ENCODE data around the gene TENM3. TPM values are rescaled to one million over a fixed set of nuclear protein-coding genes. Genes with fewer than 3 reads are reported as not detected.
"Not testable (repeated sequence)": the region's sequence is repeated elsewhere in the genome, so short reads cannot be mapped to it uniquely, and the experiment has no call there.

Gene TENM3
- total RNA-seq, 1 donor from 2014 or later: 2.8 TPM

DNA sequence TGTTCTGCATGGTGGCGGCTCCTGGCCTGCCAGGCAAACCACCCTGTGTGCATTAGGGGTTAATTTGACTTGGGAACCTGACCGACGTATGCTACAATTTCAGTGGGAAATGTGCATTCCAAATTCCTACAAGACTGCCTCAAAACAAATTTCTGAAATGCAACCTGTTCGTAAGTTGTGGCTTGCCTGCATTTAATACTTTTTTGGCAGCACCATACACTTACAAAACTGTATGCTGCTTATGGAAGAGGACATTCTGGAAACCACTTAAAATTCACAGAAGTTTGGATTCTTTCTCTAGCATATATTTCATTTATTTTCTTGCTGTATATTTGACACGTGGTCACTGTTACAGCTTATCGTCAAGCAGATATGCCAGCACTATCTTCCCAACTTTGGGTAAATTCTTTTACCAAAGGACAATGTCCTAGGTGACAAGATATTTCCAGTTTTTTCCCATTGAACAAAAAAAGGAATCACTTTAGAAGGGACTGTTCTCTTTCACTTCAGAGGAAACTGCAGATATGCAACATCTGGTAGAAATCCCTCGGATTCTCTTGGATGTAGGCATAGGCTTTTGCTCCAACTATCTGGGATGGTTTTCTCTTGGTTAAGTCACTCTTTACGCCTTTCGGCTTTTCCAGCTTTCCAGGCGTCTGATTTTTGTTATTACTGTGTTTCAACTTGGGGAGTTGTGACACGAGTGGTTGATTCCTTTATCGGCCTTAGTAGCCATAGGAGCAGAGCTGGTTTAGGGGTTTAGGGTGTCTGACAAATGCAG, 9.7 kb upstream of the TENM3 start:
- Histone ChIP-seq H3K9me3 (no peaks in the 10 kb centered on the region), H3K4me1 (no peaks in the 10 kb centered on the region), H3K27ac (no peak overlapping the region), H3K4me3 (no peak overlapping the region), H3K27me3 (no peaks in the 10 kb centered on the region), H3K36me3 (no peaks in the 10 kb centered on the region)
- no peak for DNase-seq (ENCODE audit: low spot score in 2 of 2)
- TF ChIP-seq CTCF (IDR thresholded peaks at IDR 0.05): no peak
- intact Hi-C loops (cut with DNase I): no loop called here

DNA sequence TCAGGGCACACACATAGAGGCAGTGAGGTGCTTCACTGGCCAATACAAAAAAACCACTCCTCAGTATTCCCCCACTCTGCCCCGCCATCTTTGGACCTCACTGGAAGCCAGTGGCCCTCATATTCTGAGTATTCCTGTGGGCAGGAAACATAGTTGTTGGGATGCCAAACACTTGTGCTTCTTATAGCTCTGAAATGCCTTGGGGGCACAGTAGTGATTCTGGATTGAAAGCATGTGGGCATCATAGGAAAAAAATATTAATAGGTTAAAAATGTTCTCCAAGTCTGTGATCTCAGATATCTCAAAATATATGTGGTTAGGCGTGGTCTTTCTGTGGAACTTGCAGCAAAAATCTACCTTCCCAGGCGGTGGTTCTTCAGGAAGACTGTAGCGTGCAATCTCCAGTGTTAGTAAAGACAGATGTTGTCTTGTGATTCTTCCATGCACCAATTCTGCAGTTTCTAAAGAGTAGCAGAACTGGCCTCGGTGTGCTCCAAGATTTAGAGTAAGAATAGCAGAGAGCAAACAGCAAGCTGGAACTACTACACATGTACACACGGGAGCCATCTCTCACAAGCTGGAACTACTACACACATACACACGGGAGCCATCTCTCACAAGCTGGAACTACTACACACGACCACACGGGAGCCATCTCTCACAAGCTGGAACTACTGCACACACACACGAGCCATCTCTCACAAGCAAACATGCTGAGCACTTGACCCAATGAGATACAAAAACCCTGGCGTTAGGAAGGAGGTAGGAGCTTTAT, 8.0 kb upstream of the TENM3 start:
- no peak overlapping the region for H3K4me3 ChIP-seq
- no peaks in the 10 kb centered on the region for H3K27me3 ChIP-seq
- TF ChIP-seq CTCF (IDR thresholded peaks at IDR 0.05): no peak
- no peak overlapping the region for H3K27ac ChIP-seq
- H3K9me3 ChIP-seq: no peaks in the 10 kb centered on the region
- no peaks in the 10 kb centered on the region for H3K4me1 ChIP-seq
- no peak for DNase-seq (ENCODE audit: low spot score in 2 of 2)
- intact Hi-C loops (cut with DNase I): no loop called here
- no peaks in the 10 kb centered on the region for H3K36me3 ChIP-seq

- no peak overlapping the region for H3K4me3 ChIP-seq
- TF ChIP-seq CTCF (IDR thresholded peaks at IDR 0.05): no peak
- no peaks in the 10 kb centered on the region for H3K4me1 ChIP-seq
- H3K36me3 ChIP-seq: no peaks in the 10 kb centered on the region
- no peaks in the 10 kb centered on the region for H3K27me3 ChIP-seq
- no peak for DNase-seq (ENCODE audit: low spot score in 2 of 2)
- no peaks in the 10 kb centered on the region for H3K9me3 ChIP-seq
- no peak overlapping the region for H3K27ac ChIP-seq
- intact Hi-C loops (cut with DNase I): no loop called here
Observed at GRCh38 chr4:182236186-182236585, 7.0 kb upstream of the TENM3 start.

DNA sequence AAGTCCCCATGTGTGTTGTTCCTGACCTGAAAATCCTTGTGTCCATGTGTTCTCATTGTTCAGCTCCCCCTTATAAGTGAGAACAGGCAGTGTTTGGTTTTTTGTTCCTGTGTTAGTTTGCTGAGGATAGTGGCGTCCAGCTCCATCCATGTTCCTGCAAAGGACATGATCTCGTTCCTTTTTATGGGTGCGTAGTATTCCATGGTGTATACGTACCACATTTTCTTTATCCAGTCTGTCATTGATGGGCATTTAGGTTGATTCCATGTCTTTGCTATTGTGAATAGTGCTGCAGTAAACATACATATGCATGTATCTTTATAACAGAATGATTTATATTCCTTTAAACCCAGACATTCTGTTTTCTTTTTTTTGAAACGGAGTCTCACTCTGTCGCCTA, 6.2 kb upstream of the TENM3 start:
- H3K4me1 ChIP-seq; H3K4me3 ChIP-seq; DNase-seq (ENCODE audit: low spot score in 2 of 2); H3K27ac ChIP-seq; intact Hi-C loops (cut with DNase I); H3K9me3 ChIP-seq; H3K36me3 ChIP-seq; H3K27me3 ChIP-seq: not testable (repeated sequence)

- no peaks in the 10 kb centered on the region for H3K9me3 ChIP-seq
- no peak overlapping the region for H3K27ac ChIP-seq
- no peaks in the 10 kb centered on the region for H3K27me3 ChIP-seq
- H3K36me3 ChIP-seq: no peaks in the 10 kb centered on the region
- H3K4me1 ChIP-seq: no peaks in the 10 kb centered on the region
- H3K4me3 ChIP-seq: no peak overlapping the region
- TF ChIP-seq CTCF (IDR thresholded peaks at IDR 0.05): no peak
- DNase-seq (ENCODE audit: low spot score in 2 of 2): no peak
- intact Hi-C loops (cut with DNase I): no loop called here
Observed at GRCh38 chr4:182238355-182238931, 4.8 kb upstream of the TENM3 start.

Data from ascending aorta (tissue), 2 donors.